PC-9 (cell line): ENCODE measurements around the gene SCAF11.

Source experiments
- CTCF ChIP-seq: fragments of 200-600 bp; sonication (generic); conservative IDR thresholded peaks from 2 replicates; pipeline ENCODE4 v1.6.1; 2017; ENCODE audit warnings: mixed run types, antibody characterized with exemption, mild to moderate bottlenecking, moderate library complexity
- EZH2 ChIP-seq: fragments of 200-600 bp; sonication (generic); IDR thresholded peaks from 2 replicates; pipeline ENCODE4 v1.8.0; 2017; ENCODE audit warnings: antibody characterized with exemption, low read depth

GRCh38 chr12:45890276-45890675 lies 100.1 kb downstream of the SCAF11 start:
- peak; percentile 24; the same call in 1 of the 2 replicates for TF ChIP-seq CTCF
- no peak for TF ChIP-seq EZH2
